ENCODE results near the gene RAD18.

Gene RAD18

GRCh38 chr3:8962226-8962861 lies 928 bp downstream of the RAD18 start:
- DNase-seq = no peak

GRCh38 chr3:8959668-8960067 lies 3.6 kb downstream of the RAD18 start:
- DNase-seq = no peak

GRCh38 chr3:8954938-8955763 lies 8.1 kb downstream of the RAD18 start:
- no peak for DNase-seq

DNA sequence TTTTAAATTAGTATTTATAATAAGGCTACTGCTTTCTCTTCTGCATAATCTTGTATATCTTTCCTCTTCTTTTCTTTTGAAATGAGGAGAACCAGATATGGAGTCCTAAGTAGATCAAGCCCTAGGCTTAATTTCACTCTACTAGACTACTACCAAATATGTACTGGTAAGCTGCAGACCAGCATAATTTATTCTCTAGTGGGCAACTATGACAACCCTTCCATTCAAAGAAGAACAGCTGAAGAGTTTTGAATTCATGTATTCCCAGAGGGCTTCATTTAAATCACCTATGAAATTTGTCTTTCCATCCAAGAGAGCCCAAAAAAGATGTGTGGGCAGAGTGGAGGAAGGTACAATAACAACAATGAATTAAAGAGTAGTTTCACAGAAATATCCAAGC lies 10.0 kb downstream of the RAD18 start:
- DNase-seq = no peak

GRCh38 chr3:8952130-8952529 lies 11.1 kb downstream of the RAD18 start:
- no peak for DNase-seq

- no peak for DNase-seq
Measured at GRCh38 chr3:8945890-8946600, 17.2 kb downstream of the RAD18 start.

- no peak for DNase-seq
Measured at GRCh38 chr3:8942746-8943488, 20.4 kb downstream of the RAD18 start.

DNA sequence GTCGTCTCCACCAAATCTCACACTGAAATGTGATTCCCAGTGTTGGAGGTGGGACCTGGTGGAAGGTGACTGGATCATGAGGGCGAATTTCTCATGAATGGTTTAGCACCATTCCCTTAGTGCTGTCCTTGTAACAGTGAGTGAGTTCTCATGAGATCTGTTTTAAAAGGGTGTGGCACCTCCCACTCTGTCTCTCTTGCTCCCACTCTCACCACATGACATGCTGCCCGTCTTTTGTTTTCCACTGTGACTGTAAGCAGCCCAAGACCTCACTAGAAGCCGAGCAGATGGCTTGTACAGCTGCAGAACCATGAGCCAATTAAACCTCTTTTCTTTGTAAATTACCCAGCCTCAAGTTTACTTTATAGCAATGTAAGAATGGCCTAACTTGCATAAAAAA lies 21.2 kb downstream of the RAD18 start:
- no peak for DNase-seq

GRCh38 chr3:8938021-8938420 lies 25.3 kb downstream of the RAD18 start:
- no peak for DNase-seq

GRCh38 chr3:8937064-8938020 lies 25.9 kb downstream of the RAD18 start:
- no peak for DNase-seq

DNA sequence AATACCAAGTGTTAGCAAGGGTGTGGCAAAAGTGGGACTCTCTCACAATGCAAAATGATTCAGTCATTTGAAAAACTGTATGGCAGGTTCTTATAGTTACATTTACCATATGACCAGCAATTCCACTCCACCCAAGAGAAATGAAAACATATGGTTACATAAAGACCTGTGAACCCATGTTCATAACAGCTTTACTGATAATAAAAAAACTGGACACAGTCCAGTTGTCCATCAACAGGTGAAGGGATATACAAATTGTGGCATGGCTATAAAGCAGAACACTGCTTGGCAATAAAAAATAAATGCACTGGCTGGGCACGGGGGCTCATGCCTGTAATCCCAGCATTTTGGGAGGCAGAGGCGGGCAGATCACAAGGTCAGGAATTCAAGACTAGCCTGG lies 30.8 kb downstream of the RAD18 start:
- DNase-seq = no peak

DNA sequence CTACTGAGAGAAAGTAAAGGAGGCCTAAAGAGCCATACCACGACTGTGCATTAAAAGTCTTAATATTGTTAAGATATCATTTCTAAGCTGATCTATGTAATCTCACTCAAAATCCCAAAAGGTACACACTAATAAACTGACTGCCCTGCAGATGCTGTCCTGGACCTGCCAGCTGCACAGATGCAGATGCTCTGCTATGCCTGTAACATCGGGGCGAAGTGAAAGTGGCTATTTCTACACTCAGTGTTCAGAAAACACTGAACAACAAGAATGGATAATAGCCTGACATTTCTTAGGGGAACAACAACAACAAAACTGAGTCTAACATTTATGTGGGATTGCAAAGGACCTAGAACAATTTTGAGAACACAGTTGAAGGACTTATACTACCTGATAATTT lies 31.9 kb downstream of the RAD18 start:
- DNase-seq = no peak

DNA sequence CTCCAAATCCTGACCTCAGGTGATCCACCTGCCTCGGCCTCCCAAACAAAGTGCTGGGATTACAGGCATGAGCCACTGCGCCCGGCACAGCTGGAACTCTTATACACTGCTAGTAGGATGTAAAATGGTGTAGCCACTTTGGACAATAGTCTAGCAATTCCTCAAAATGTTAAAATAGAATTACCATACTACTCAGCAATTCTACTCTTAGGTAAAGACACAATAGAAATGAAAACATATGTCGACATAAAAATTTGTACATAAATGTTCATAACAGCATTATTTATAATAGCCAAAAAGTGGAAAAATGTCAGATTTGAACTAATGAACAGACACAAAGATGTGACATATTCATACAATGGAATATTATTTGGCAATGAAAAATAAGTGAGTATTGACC lies 33.4 kb downstream of the RAD18 start:
- DNase-seq = no peak

DNA sequence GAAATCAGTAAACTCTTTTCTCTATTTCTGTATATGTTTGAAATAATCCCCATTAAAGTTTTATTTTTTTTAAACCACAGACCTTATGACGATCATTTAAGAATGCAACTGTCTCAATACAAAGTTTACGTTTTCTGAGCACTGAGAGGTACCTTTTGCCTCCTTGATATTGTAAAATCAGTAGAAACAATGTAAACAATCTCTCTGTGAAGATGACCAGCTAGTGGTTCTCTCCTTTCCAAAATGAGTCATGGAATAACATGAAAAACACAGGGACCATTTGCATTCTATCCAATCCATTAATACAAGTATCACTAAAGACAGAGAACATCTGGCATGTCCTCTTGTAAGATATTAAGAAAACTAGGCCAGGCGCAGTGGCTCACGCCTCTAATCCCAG lies 48.8 kb downstream of the RAD18 start:
- DNase-seq = no peak

DNA sequence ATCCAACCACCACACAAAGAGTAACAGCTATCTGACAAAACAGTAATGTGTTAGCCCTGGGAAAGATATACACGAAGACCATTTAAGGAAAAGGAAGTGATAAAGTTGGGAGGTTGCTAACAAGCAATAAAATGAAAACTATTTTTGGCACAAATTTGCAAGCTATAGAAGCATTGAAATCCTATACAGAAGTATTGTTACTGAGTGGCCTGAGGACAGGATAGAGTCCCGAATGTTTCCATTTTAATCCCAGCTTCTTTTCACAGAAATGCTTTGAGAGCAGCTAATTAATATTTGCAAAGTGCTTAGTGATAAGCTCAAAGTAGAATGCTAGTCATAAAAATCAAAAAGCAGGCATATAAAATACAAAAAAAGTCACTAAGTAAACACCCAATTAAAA lies 51.5 kb downstream of the RAD18 start:
- DNase-seq = no peak

DNA sequence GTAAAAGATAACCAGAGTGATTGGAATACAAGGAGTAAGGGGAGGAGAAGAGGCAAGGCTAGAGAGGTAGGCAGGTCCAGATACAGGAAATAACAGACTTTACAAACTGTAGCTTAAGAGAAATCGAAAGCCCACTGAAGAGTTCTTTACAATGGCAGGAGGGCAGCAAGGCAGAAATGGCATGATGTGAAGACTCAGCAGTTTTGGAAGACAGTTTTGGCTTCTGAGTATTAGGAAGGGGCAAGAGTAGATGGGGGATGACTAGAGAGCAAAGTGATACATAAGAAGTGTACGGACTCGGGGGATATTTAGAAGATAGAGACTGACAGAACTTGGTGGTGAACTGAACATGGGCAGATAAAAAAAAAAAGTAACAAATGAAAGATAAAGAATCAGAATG lies 54.1 kb downstream of the RAD18 start:
- no peak for DNase-seq

- DNase-seq = no peak
Measured at GRCh38 chr3:8903191-8903590, 60.1 kb downstream of the RAD18 start.

GRCh38 chr3:8900869-8901268 lies 62.4 kb downstream of the RAD18 start:
- no peak for DNase-seq

DNA sequence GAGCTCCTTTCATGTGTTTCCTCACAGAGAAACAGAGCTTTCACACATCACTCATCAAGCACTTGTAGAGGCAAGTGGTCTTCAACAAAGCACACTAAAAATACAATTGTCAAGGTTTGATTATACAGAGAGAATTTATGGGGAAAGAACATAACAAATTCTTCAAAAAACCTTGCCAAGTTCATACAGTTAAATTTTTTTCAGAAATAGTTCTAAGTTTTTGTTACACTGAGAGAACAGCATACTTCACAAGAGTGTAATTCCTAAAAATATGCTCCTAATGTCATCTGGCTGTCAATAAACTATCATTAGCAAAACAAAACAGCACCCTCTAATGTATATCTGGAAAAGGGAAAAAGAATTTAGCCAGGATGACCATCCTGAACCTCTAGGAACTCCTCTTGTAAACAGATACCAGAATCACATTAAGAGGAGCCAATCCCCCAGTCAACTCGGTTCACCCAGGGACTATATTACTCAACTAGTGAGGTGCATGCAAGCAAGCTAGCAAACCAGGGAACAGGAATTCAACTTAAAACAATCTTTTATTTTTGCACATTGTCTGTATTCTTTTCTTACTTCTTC lies 63.3 kb downstream of the RAD18 start:
- DNase-seq = no peak

- no peak for DNase-seq
Measured at GRCh38 chr3:8895829-8896228, 67.4 kb downstream of the RAD18 start.

- DNase-seq = no peak
Measured at GRCh38 chr3:8893001-8893400, 70.3 kb downstream of the RAD18 start.

DNA sequence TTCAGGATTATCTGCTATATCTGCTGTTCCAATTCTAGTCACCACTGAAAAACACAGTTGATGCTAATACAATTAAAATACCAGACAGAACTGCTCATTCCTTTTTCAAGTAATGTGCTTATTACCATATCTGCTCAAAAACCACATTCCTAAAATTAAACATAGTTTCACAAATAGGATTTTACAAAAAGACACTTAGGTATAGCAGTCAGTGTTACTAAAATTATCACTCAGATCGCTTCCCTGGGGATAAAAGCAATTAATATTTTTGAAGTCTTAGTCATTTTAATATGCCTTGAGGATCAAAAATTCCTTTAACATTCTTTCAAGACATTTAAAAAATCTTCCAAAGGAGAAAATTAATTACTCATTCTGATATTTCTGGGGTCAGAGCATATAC lies 71.5 kb downstream of the RAD18 start:
- DNase-seq = no peak

All from DMS 273 treated with DMSO at 0.1 percent for 48 hours (cell line).